Activated T-helper 2 cell treated with anti-CD3 and anti-CD28 coated beads, Interferon-gamma antibody, Interleukin-2, Interleukin-4, amounts not matched to agents 10 μg/mL and 5 μg/mL and 100 μg/mL, durations not matched to agents 14 hours and 24 hours and 36 hours (primary cell): Measurements from ENCODE around the gene PTTG1IP. TPM values are rescaled to one million over a fixed set of nuclear protein-coding genes. Genes with fewer than 3 reads are reported as not detected.

Experiments
- DNase-seq: peaks from one replicate; pipeline ENCODE4 v3.0.0; 2021; ENCODE audit warnings: low spot score
- H3K27ac Mint-ChIP-seq: one replicate; pipeline ENCODE4 v1.8.0; 2021; ENCODE audit warnings: mixed read lengths
- H3K27me3 Mint-ChIP-seq: one replicate; pipeline ENCODE4 v1.8.0; 2021; ENCODE audit warnings: low read depth, mixed read lengths
- H3K36me3 Mint-ChIP-seq: one replicate; pipeline ENCODE4 v1.8.0; 2021; ENCODE audit warnings: low read depth, mixed read lengths
- H3K4me1 Mint-ChIP-seq: one replicate; pipeline ENCODE4 v1.8.0; 2021; ENCODE audit warnings: low read depth, mixed read lengths
- H3K4me3 Mint-ChIP-seq: one replicate; pipeline ENCODE4 v1.8.0; 2021; ENCODE audit warnings: low read depth, mild to moderate bottlenecking, moderate library complexity, mixed read lengths
- H3K9me3 Mint-ChIP-seq: one replicate; pipeline ENCODE4 v1.8.0; 2021; ENCODE audit warnings: mixed read lengths
- intact Hi-C: fragments of 100-400 bp; cut with micrococcal nuclease; formaldehyde crosslinking; loops from one replicate; pipeline ENCODE4 v1.15.1; 2023
- total RNA-seq: library from RNA; stranded (reverse); gene quantifications from 2 replicates; pipeline ENCODE4 v1.2.3, GENCODE V29; 2022

Gene PTTG1IP
- total RNA-seq, 1 donor from 2014 or later: 48.1 TPM

GRCh38 chr21:44805859-44806258 is 67.6 kb downstream of the PTTG1IP start:
- intact Hi-C loops: no loop called here
- Mint-ChIP-seq H3K27me3 (no peaks in the 10 kb centered on the region), H3K27ac (no peak overlapping the region), H3K4me3 (no peak overlapping the region), H3K4me1 (peaks cover 18% of the 10 kb centered on the region), H3K9me3 (no peaks in the 10 kb centered on the region), H3K36me3 (peaks cover 66% of the 10 kb centered on the region)
- no peak for DNase-seq

GRCh38 chr21:44805226-44805625 is 68.3 kb downstream of the PTTG1IP start:
- H3K4me1 Mint-ChIP-seq: peaks cover 21% of the 10 kb centered on the region
- no peak overlapping the region for H3K4me3 Mint-ChIP-seq
- DNase-seq: no peak
- H3K36me3 Mint-ChIP-seq: peaks cover 71% of the 10 kb centered on the region
- intact Hi-C loops: no loop called here
- no peaks in the 10 kb centered on the region for H3K9me3 Mint-ChIP-seq
- no peaks in the 10 kb centered on the region for H3K27me3 Mint-ChIP-seq
- no peak overlapping the region for H3K27ac Mint-ChIP-seq

DNA sequence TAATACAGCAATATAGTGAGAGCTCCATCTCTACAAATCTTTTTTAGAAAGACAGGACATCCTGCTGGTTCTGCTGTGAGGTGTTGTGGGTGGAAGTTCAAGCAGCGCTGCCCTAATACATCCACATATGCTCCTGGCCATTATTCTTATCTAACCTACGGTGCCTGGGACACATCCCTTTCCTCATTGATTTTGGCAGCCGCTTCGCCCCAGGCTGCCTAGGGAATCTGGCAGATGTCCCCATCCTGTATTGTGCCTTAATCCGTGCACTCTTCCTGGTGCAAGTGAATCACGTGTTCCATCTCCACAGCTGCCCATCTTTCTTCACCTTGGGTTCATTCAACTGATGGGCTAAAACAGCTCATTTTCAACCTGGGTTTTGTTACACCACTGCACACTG is 68.7 kb downstream of the PTTG1IP start:
- H3K4me1 Mint-ChIP-seq: peaks cover 24% of the 10 kb centered on the region
- H3K9me3 Mint-ChIP-seq: no peaks in the 10 kb centered on the region
- DNase-seq: no peak
- intact Hi-C loops: loop anchor here (5.0 kb wide), 1 partner anchor 108 kb away; no protein-coding TSS in a partner anchor
- H3K4me3 Mint-ChIP-seq: no peak overlapping the region
- no peak overlapping the region for H3K27ac Mint-ChIP-seq
- H3K36me3 Mint-ChIP-seq: peaks cover 71% of the 10 kb centered on the region
- no peaks in the 10 kb centered on the region for H3K27me3 Mint-ChIP-seq

DNA sequence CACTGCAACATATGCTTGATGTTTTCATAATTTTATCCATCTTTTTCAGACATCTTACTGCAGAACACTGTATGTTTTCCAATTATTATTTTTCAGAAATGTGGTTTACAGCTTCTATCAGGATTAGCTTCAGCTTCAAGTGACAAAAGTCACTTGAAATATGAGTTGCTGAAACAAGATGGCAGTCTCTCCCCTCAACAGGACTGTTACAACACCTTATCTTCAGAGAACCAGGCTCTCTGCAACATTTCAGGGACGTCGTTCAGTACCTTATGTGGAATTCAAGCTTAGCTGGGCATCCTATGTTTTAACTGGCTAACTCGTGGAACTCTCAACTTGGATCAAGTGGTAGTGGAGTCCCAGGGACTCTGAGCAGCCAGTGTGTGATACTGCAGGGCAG is 69.8 kb downstream of the PTTG1IP start:
- Mint-ChIP-seq H3K4me1 (peaks cover 35% of the 10 kb centered on the region), H3K27me3 (no peaks in the 10 kb centered on the region), H3K9me3 (no peaks in the 10 kb centered on the region), H3K4me3 (peak overlapping the region; percentile 83), H3K27ac (no peak overlapping the region), H3K36me3 (peaks cover 71% of the 10 kb centered on the region)
- no peak for DNase-seq
- intact Hi-C loops: loop anchor here (5.0 kb wide), 1 partner anchor 109 kb away; no protein-coding TSS in a partner anchor

GRCh38 chr21:44802396-44803153 is 70.9 kb downstream of the PTTG1IP start:
- Mint-ChIP-seq H3K4me3 (peak overlapping the region; percentile 83), H3K27me3 (no peaks in the 10 kb centered on the region), H3K27ac (peak overlapping the region; percentile 62), H3K4me1 (peaks cover 39% of the 10 kb centered on the region), H3K36me3 (peaks cover 80% of the 10 kb centered on the region), H3K9me3 (no peaks in the 10 kb centered on the region)
- DNase-seq: no peak
- intact Hi-C loops: loop anchor here (5.0 kb wide), 1 partner anchor 110 kb away; no protein-coding TSS in a partner anchor

DNA sequence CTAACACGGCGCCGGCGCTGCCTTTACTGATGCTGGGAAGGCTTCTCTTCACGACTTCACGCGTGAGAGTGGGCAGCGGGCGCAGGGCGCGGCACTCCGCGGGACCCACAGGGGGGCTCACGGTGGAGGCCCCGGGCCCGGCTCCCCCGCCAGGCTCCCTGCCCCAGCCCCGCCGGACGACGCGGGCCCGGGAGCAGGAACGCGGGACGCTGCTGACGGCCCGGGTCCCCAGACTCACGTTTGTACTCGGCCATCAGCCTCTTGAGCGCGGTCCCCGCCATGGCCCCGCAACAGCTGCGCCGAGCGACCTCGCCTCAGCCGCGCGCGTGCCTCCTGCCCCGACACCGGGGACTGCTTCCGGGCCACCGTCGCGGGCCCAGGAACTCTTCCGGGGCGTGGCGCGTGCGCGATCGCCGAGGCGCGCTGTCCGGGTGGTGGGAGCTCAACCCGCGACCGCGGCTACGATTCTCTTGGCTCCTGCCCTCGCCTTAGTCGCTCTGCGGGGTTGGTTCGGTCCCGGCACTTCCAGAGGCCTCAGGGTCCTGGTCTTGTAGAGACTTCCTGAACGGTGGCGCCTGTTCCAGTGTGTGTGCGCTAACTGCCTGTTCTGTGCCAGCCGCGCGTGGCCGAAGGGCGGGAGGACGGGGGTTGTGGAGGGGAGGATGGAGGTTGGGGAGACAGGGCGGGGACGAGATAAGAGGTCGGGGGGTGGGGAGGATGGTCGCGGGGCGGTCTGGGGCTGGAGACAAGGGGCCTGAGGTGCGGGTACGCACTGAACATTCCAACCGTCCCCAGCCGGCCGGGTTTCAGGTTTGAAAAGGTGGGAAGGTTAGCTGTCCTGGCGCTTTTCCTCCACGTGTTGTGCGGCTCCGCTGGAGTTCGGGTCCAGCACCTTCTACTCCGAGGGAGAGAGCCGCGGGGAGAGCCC is 71.8 kb downstream of the PTTG1IP start, which contains the start of gene UBE2G2:
Gene UBE2G2, minus strand, starts transcription at position 353 of the 928 bp plus-strand sequence. Its CDS starts 72 bp downstream, at position 281.
- Mint-ChIP-seq H3K9me3 (no peaks in the 10 kb centered on the region), H3K4me1 (peaks cover 43% of the 10 kb centered on the region), H3K27me3 (no peaks in the 10 kb centered on the region), H3K36me3 (peaks cover 78% of the 10 kb centered on the region), H3K27ac (peak within 1 kb of the TSS; percentile 85), H3K4me3 (peak within 1 kb of the TSS; percentile 98)
- intact Hi-C loops: loop anchor here (1.0 to 5.0 kb wide), 3 partner anchors 17 to 111 kb away; partner anchors contain the start of gene SUMO3
- DNase-seq: peak; percentile 86

DNA sequence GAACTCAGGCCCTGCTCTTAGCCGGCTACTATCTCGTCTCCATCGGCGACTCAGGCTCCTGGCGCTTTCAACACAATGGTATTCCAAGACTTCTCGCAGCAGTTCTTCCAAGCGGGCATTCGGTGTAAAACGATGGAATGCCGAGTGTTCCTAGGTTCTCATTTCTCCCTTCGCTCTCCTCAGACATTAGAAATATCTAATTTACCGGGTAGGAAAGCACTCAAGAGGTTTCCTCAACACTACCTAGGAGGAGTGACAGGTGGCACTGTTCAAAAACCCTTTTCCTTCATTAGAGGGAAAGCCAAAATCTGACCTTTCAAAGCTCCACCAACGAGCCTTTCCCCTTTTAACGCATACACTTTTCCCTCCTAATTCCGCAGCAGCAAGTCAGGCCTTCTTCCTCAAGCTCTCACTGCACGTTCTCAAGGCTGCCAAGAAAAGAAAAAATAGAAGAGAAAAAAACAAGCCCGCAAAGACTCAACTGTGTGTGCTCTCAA is 72.5 kb downstream of the PTTG1IP start:
- H3K36me3 Mint-ChIP-seq: peaks cover 79% of the 10 kb centered on the region
- peaks cover 49% of the 10 kb centered on the region for H3K4me1 Mint-ChIP-seq
- DNase-seq: no peak

DNA sequence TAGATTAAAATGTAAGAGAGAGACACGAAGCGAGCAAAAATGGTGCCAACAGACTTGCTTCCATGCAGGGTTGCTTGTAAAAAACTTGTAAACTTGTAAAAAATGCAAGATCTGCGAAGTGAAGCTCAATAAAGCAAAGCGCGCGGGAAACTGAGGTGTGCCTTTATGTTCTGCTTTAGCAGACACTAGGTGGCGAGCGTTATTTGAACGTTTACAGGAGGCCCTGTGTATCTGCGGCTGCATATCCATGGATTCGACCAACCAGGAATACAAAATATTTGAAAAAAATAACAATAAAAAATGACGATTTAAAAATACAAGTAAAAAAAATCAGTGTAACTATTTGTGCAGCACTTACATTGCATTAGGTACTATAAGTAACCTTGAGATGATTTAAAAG is 73.4 kb downstream of the PTTG1IP start:
- no peak for DNase-seq
- Mint-ChIP-seq H3K36me3 (peaks cover 69% of the 10 kb centered on the region), H3K9me3 (no peaks in the 10 kb centered on the region), H3K4me1 (peaks cover 49% of the 10 kb centered on the region), H3K27me3 (no peaks in the 10 kb centered on the region), H3K27ac (no peak overlapping the region), H3K4me3 (peak overlapping the region; percentile 98)
- intact Hi-C loops: loop anchor here (5.0 kb wide), 1 partner anchor 112 kb away; no protein-coding TSS in a partner anchor

More for the DNA sequence above, 72.5 kb downstream of the PTTG1IP start:
- Mint-ChIP-seq H3K9me3 (no peaks in the 10 kb centered on the region), H3K4me3 (peak overlapping the region; percentile 98), H3K27ac (peak overlapping the region; percentile 85), H3K27me3 (no peaks in the 10 kb centered on the region)
- intact Hi-C loops: loop anchor here (1.0 to 5.0 kb wide), 3 partner anchors 17 to 111 kb away; partner anchors contain the start of gene SUMO3

DNA sequence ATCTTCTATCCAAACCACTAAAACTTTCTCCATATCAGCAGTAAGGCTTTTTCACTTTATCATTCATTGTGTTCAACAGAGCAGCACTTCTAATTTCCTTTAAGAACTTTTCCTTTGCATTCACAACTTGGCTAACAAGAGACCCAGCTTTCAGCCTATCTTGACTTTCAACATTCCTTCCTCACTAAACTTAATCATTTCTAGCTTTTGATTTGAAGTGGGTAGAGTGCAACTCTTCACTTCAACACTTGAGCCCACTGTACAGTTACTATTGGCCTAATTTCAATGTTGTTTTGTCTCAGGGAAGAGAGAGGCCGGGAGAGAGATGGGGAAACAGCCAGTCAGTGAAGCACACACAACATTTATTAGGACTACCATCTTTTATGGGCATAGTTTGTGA is 73.8 kb downstream of the PTTG1IP start:
- Mint-ChIP-seq H3K4me3 (peak overlapping the region; percentile 98), H3K27me3 (no peaks in the 10 kb centered on the region), H3K36me3 (peaks cover 65% of the 10 kb centered on the region), H3K27ac (no peak overlapping the region), H3K4me1 (peaks cover 49% of the 10 kb centered on the region), H3K9me3 (no peaks in the 10 kb centered on the region)
- no peak for DNase-seq
- intact Hi-C loops: loop anchor here (5.0 kb wide), 1 partner anchor 113 kb away; no protein-coding TSS in a partner anchor

Other genes starting within 250 kb of the PTTG1IP start
- gene KRTAP10-9, start 246.6 kb downstream of the PTTG1IP start, total RNA-seq: not detected in 2 replicates
- gene KRTAP10-10, start 236.3 kb downstream of the PTTG1IP start, total RNA-seq: not detected in 2 replicates
- not detected in 2 replicates for gene KRTAP10-11, start 227.3 kb downstream of the PTTG1IP start, total RNA-seq
- not detected in 2 replicates for gene KRTAP12-4, start 219.0 kb downstream of the PTTG1IP start, total RNA-seq
- not detected in 2 replicates for gene KRTAP12-3, start 215.8 kb downstream of the PTTG1IP start, total RNA-seq
- not detected in 2 replicates for gene KRTAP12-2, start 206.8 kb downstream of the PTTG1IP start, total RNA-seq
- gene KRTAP12-1, start 191.5 kb downstream of the PTTG1IP start, total RNA-seq: not detected in 2 replicates
- not detected in 2 replicates for gene KRTAP10-12, start 176.5 kb downstream of the PTTG1IP start, total RNA-seq
- not detected in 2 replicates for gene TSPEAR, start 162.1 kb downstream of the PTTG1IP start, total RNA-seq
- gene UBE2G2, start 71.9 kb downstream of the PTTG1IP start, total RNA-seq: 118 and 119 TPM in 2 replicates
- gene SUMO3, start 55.6 kb downstream of the PTTG1IP start, total RNA-seq: 86.1 and 87.0 TPM in 2 replicates
- 210 and 212 TPM in 2 replicates for gene ITGB2, start 47.2 kb upstream of the PTTG1IP start, total RNA-seq
- 65.8 and 72.6 TPM in 2 replicates for gene SLX9, start 66.3 kb upstream of the PTTG1IP start, total RNA-seq
- gene ADARB1, start 200.9 kb upstream of the PTTG1IP start, total RNA-seq: 25.8 and 29.5 TPM in 2 replicates